Esophagus muscularis mucosa (tissue), 4 donors: ENCODE results near the gene WDR44.

Experiments
- CTCF ChIP-seq, 3 experiments: fragments of 200-600 bp in 2 of 3; fragments of 450-650 bp in 1 of 3; sonication (generic) in 2 of 3; IDR thresholded peaks; one replicate each; pipeline ENCODE4 v1.5.1; 2017 to 2019; ENCODE audit warnings: antibody characterized with exemption in 3 of 3, mild to moderate bottlenecking in 2 of 3, moderate library complexity in 1 of 3
- EP300 ChIP-seq: sonication (generic); formaldehyde crosslinking; IDR thresholded peaks from one replicate; pipeline ENCODE4 v1.6.1; 2017; ENCODE audit warnings: antibody characterized with exemption
- POLR2AphosphoS5 ChIP-seq, 2 donors: sonication (generic); formaldehyde crosslinking; IDR thresholded peaks; one replicate each; pipeline ENCODE4 v1.6.1; 2017; ENCODE audit warnings: antibody characterized with exemption in 2 of 2

DNA sequence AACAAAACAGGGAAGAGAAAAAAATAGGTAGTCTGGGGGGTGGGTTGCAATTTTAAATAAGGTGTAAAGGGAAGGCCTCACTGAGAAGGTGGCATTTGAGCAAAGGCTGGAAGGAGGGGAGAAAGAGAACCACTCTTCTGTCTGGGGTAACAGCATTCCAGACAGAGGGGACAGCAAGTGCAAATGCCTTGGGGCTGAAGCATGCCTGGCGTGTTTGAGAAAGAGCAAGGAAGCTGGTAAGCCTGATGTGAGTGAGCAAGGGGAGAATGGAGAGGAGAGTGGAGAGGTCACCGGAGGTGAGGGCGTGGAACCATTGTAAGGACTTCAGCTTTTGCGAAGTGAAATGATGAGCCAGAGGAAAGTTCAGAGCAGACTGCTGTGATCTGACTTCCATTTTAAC, 130.0 kb downstream of the WDR44 start:
- TF ChIP-seq CTCF (IDR thresholded peaks at IDR 0.05) (no peak), EP300 (no peak), POLR2AphosphoS5 (IDR thresholded peaks at IDR 0.05) (no peak)
